Vagina (tissue), 2 donors: Measurements from ENCODE around the gene FADS3.

ENCODE experiments used
- POLR2AphosphoS5 ChIP-seq, 2 donors: sonication (generic); formaldehyde crosslinking; IDR thresholded peaks; one replicate each; pipeline ENCODE4 v1.9.0; 2017; ENCODE audit warnings: antibody characterized with exemption in 2 of 2, mild to moderate bottlenecking in 2 of 2, low read depth in 1 of 2; ENCODE audit not compliant: insufficient read depth in 1 of 2
- TF ChIP-seq, protein P1 (sequence below), 3 experiments: fragments of 450-650 bp in 2 of 3; fragments of 200-600 bp in 1 of 3; sonication (generic) in 1 of 3; IDR thresholded peaks; one replicate each; pipeline ENCODE4 v1.5.1; 2017 to 2019; ENCODE audit warnings: antibody characterized with exemption in 3 of 3, mild to moderate bottlenecking in 2 of 3, moderate library complexity in 2 of 3

DNA sequence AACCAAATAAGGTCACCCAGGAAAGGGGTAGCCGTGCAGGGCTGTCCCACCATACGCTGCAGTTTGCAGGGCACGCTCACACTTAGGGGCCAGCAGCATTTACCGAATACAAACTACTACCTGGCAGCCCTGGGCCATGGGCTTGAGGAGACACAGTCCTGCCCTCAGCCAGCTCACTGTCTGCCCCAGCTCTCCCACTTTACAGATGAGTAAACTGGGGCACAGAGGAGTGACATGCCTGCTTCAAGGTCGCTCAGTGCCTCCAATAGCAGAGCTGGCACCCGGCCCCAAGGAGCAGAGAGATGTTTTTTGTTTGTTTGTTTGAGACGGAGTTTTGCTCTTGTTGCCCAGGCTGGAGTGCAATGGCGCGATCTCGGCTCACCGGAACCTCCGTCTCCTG, 2.8 kb downstream of the FADS3 start:
- TF ChIP-seq, protein P1, sequence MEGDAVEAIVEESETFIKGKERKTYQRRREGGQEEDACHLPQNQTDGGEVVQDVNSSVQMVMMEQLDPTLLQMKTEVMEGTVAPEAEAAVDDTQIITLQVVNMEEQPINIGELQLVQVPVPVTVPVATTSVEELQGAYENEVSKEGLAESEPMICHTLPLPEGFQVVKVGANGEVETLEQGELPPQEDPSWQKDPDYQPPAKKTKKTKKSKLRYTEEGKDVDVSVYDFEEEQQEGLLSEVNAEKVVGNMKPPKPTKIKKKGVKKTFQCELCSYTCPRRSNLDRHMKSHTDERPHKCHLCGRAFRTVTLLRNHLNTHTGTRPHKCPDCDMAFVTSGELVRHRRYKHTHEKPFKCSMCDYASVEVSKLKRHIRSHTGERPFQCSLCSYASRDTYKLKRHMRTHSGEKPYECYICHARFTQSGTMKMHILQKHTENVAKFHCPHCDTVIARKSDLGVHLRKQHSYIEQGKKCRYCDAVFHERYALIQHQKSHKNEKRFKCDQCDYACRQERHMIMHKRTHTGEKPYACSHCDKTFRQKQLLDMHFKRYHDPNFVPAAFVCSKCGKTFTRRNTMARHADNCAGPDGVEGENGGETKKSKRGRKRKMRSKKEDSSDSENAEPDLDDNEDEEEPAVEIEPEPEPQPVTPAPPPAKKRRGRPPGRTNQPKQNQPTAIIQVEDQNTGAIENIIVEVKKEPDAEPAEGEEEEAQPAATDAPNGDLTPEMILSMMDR (IDR thresholded peaks at IDR 0.05), result no peak
- no peak for TF ChIP-seq POLR2AphosphoS5 (IDR thresholded peaks at IDR 0.05; ENCODE audit: insufficient read depth in 1 of 2, low read depth in 1 of 2)
